GM12891 (cell line): ENCODE results near the gene EIF4G3.

Experiments
- PAX5 ChIP-seq: IDR thresholded peaks from 2 replicates; pipeline ENCODE4 v1.6.1; 2011; ENCODE audit warnings: low read length, moderate library complexity, mild to moderate bottlenecking; ENCODE audit not compliant: insufficient read depth, severe bottlenecking
- POLR2A ChIP-seq: IDR thresholded peaks from 2 replicates; pipeline ENCODE4 v1.6.1; 2011; ENCODE audit warnings: low read depth, low read length, control low read depth
- POLR2AphosphoS5 ChIP-seq: IDR thresholded peaks from 2 replicates; pipeline ENCODE4 v1.6.1; 2011; ENCODE audit warnings: low read depth, low read length, control low read depth
- POU2F2 ChIP-seq: IDR thresholded peaks from 2 replicates; pipeline ENCODE4 v1.6.1; 2011; ENCODE audit warnings: low read depth, mild to moderate bottlenecking, control low read depth, low read length, moderate library complexity
- SPI1 ChIP-seq: IDR thresholded peaks from 2 replicates; pipeline ENCODE4 v1.6.1; 2011; ENCODE audit warnings: low read depth, low read length, control low read depth
- TAF1 ChIP-seq: IDR thresholded peaks from 2 replicates; pipeline ENCODE4 v1.6.1; 2011; ENCODE audit warnings: low read depth, low read length, control low read depth

- TF ChIP-seq POLR2A (no peak), POLR2AphosphoS5 (no peak), TAF1 (no peak), SPI1 (no peak), POU2F2 (no peak), PAX5 (no peak)
Observed at GRCh38 chr1:20974069-20974468, 202.6 kb downstream of the EIF4G3 start.
